Suprapubic skin (tissue), 4 donors: Measurements from ENCODE around the gene RRAGD. TPM values are rescaled to one million over a fixed set of nuclear protein-coding genes. Genes with fewer than 3 reads are reported as not detected.

Experiments used
- DNase-seq, 2 donors: peaks; one replicate each; pipeline ENCODE4 v3.0.0-alpha.2; 2019; ENCODE audit warnings: low spot score in 2 of 2
- H3K27ac ChIP-seq: fragments of 200-600 bp; sonication (generic); one replicate; pipeline ENCODE4 v1.5.1; 2019
- H3K27me3 ChIP-seq: fragments of 200-600 bp; sonication (generic); one replicate; pipeline ENCODE4 v1.5.1; 2019
- H3K36me3 ChIP-seq: fragments of 200-600 bp; sonication (generic); one replicate; pipeline ENCODE4 v1.5.1; 2019
- H3K4me1 ChIP-seq: fragments of 200-600 bp; sonication (generic); one replicate; pipeline ENCODE4 v1.5.1; 2019
- H3K4me3 ChIP-seq: fragments of 200-600 bp; sonication (generic); one replicate; pipeline ENCODE4 v1.5.1; 2019; ENCODE audit warnings: mild to moderate bottlenecking
- H3K9me3 ChIP-seq: fragments of 200-600 bp; sonication (generic); one replicate; pipeline ENCODE4 v1.5.1; 2019
- CTCF ChIP-seq, 2 donors: fragments of 200-600 bp in 1 of 2; fragments of 450-650 bp in 1 of 2; sonication (generic) in 1 of 2; IDR thresholded peaks; one replicate each; pipeline ENCODE4 v1.5.1; 2016 to 2019; ENCODE audit warnings: antibody characterized with exemption in 2 of 2, mild to moderate bottlenecking in 1 of 2, moderate library complexity in 1 of 2
- EP300 ChIP-seq: sonication (generic); formaldehyde crosslinking; IDR thresholded peaks from one replicate; pipeline ENCODE4 v1.6.1; 2017; ENCODE audit warnings: antibody characterized with exemption
- POLR2A ChIP-seq, 2 donors: fragments of 450-650 bp; IDR thresholded peaks; one replicate each; pipeline ENCODE4 v1.6.1; 2017; ENCODE audit warnings: antibody characterized with exemption in 2 of 2, mild to moderate bottlenecking in 2 of 2, moderate library complexity in 2 of 2
- POLR2AphosphoS5 ChIP-seq, 3 donors: sonication (generic); formaldehyde crosslinking; IDR thresholded peaks; one replicate each; pipeline ENCODE4 v1.6.1; 2017; ENCODE audit warnings: antibody characterized with exemption in 3 of 3
- WGBS: methylation state at CpG from one replicate; pipeline ENCODE4 v1.1.5; 2018; 5-methylcytosine and 5-hydroxymethylcytosine counted together
- total RNA-seq, 4 donors: library from RNA; depleted of rRNA; stranded (reverse); fragments of >200 nt; gene quantifications; one replicate each; pipeline ENCODE4 v1.1.0, GENCODE V29; 2016

The RRAGD gene
- total RNA-seq, 4 donors from 2014 or later: 13.7 to 24.3 (median 17.9) TPM

GRCh38 chr6:89328976-89329375, 83.1 kb downstream of the RRAGD start:
- H3K9me3 ChIP-seq: no peaks in the 10 kb centered on the region
- WGBS: 95% methylated on average over 1 of the region's 1 CpG
- no peak for DNase-seq
- TF ChIP-seq POLR2A (IDR thresholded peaks at IDR 0.05) (no peak), EP300 (no peak), POLR2AphosphoS5 (IDR thresholded peaks at IDR 0.05) (no peak), CTCF (IDR thresholded peaks at IDR 0.05) (no peak)
- H3K36me3 ChIP-seq: peaks cover 53% of the 10 kb centered on the region
- no peak overlapping the region for H3K27ac ChIP-seq
- H3K4me1 ChIP-seq: no peaks in the 10 kb centered on the region
- no peak overlapping the region for H3K4me3 ChIP-seq
- no peaks in the 10 kb centered on the region for H3K27me3 ChIP-seq

- TF ChIP-seq POLR2A (IDR thresholded peaks at IDR 0.05) (no peak), CTCF (IDR thresholded peaks at IDR 0.05) (no peak), POLR2AphosphoS5 (IDR thresholded peaks at IDR 0.05) (no peak), EP300 (no peak)
- 87% methylated on average over 3 of the region's 3 CpGs for WGBS
- Histone ChIP-seq H3K36me3 (peaks cover 30% of the 10 kb centered on the region), H3K27ac (no peak overlapping the region), H3K9me3 (no peaks in the 10 kb centered on the region), H3K4me3 (no peak overlapping the region), H3K27me3 (no peaks in the 10 kb centered on the region), H3K4me1 (no peaks in the 10 kb centered on the region)
- DNase-seq: no peak
These were observed 87.8 kb downstream of the RRAGD start for GRCh38 chr6:89324304-89324703.

- 72% methylated on average over 3 of the region's 3 CpGs for WGBS
- TF ChIP-seq EP300: no peak
- TF ChIP-seq POLR2A (IDR thresholded peaks at IDR 0.05): no peak
- no peak for TF ChIP-seq CTCF (IDR thresholded peaks at IDR 0.05)
- no peak for TF ChIP-seq POLR2AphosphoS5 (IDR thresholded peaks at IDR 0.05)
- Histone ChIP-seq H3K27ac (no peak overlapping the region), H3K4me1 (no peaks in the 10 kb centered on the region), H3K9me3 (no peaks in the 10 kb centered on the region), H3K4me3 (no peak overlapping the region), H3K27me3 (no peaks in the 10 kb centered on the region), H3K36me3 (peaks cover 22% of the 10 kb centered on the region)
- DNase-seq: no peak
These were observed 88.5 kb downstream of the RRAGD start for GRCh38 chr6:89323511-89323971.

GRCh38 chr6:89321131-89321970, 90.7 kb downstream of the RRAGD start:
- no peaks in the 10 kb centered on the region for H3K4me1 ChIP-seq
- no peak for DNase-seq
- H3K27ac ChIP-seq: no peak overlapping the region
- TF ChIP-seq POLR2AphosphoS5 (IDR thresholded peaks at IDR 0.05): no peak
- TF ChIP-seq CTCF (IDR thresholded peaks at IDR 0.05): no peak
- TF ChIP-seq POLR2A (IDR thresholded peaks at IDR 0.05): no peak
- no peak for TF ChIP-seq EP300
- H3K4me3 ChIP-seq: no peak overlapping the region
- H3K9me3 ChIP-seq: no peaks in the 10 kb centered on the region
- H3K27me3 ChIP-seq: no peaks in the 10 kb centered on the region
- 76% methylated on average over 9 of the region's 9 CpGs for WGBS
- H3K36me3 ChIP-seq: peaks cover 8% of the 10 kb centered on the region

GRCh38 chr6:89320012-89320559, 92.0 kb downstream of the RRAGD start:
- no peaks in the 10 kb centered on the region for H3K4me1 ChIP-seq
- no peak overlapping the region for H3K4me3 ChIP-seq
- no peaks in the 10 kb centered on the region for H3K9me3 ChIP-seq
- 93% methylated on average over 6 of the region's 6 CpGs for WGBS
- no peak overlapping the region for H3K27ac ChIP-seq
- peaks cover 3% of the 10 kb centered on the region for H3K36me3 ChIP-seq
- no peak for TF ChIP-seq POLR2AphosphoS5 (IDR thresholded peaks at IDR 0.05)
- no peak for TF ChIP-seq CTCF (IDR thresholded peaks at IDR 0.05)
- no peak for TF ChIP-seq EP300
- no peak for TF ChIP-seq POLR2A (IDR thresholded peaks at IDR 0.05)
- H3K27me3 ChIP-seq: no peaks in the 10 kb centered on the region
- no peak for DNase-seq
